ENCODE data around the gene VGLL3.

The VGLL3 gene

GRCh38 chr3:86950717-86951116 is 40.2 kb downstream of the VGLL3 start:
- no peak for DNase-seq (ENCODE audit: low read depth in 2 of 2)

DNA sequence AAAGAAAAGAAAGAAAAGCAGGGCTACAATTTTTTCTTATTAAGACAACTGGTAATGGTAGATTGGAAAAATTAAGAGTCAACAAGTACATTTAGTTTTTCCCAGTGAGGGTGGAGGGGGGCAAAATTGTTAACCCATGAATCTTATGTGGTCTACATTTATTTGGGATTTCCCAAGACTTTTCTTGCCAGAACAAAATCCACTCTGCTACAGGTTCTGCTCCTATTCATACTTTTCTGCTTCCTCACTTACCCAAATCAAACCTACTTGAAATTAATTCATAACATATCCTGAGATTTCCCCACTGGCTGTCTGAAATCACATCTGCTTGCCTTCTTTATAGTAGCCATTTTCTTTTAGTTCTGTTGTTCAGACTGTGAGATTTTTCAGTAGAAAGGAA is 41.1 kb downstream of the VGLL3 start:
- DNase-seq (ENCODE audit: low read depth in 2 of 2) = no peak

GRCh38 chr3:86948822-86949221 is 42.1 kb downstream of the VGLL3 start:
- no peak for DNase-seq (ENCODE audit: low read depth in 2 of 2)

- DNase-seq (ENCODE audit: low read depth in 2 of 2) = no peak
Observed at GRCh38 chr3:86942206-86942605, 48.7 kb downstream of the VGLL3 start.

GRCh38 chr3:86938416-86939105 is 52.4 kb downstream of the VGLL3 start:
- no peak for DNase-seq (ENCODE audit: low read depth in 2 of 2)

- no peak for DNase-seq (ENCODE audit: low read depth in 2 of 2)
Observed at GRCh38 chr3:86937306-86937791, 53.6 kb downstream of the VGLL3 start.

DNA sequence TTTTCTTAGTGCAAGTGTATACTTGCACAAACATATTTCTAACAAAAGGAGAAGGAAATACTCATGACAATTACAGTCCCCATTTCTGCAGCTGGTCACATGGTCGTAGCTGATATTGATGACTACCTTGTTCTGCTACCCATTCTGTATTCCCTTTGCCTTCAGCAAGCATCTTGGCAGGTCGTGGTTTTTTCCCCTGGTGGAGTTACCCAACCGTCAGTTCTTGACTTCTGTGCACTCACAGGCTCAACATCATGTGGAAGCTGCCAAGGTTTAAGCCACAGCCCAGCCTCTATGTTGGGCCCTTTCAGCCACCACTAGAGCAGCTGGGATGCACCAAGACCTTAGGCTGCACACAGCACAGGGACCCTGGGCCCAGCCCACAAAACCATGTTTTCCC is 56.1 kb downstream of the VGLL3 start:
- no peak for DNase-seq (ENCODE audit: low read depth in 2 of 2)

- no peak for DNase-seq (ENCODE audit: low read depth in 2 of 2)
Observed at GRCh38 chr3:86930831-86931230, 60.1 kb downstream of the VGLL3 start.

GRCh38 chr3:86930181-86930580 is 60.8 kb downstream of the VGLL3 start:
- no peak for DNase-seq (ENCODE audit: low read depth in 2 of 2)

- DNase-seq (ENCODE audit: low read depth in 2 of 2) = no peak
Observed at GRCh38 chr3:86929046-86929445, 61.9 kb downstream of the VGLL3 start.

- DNase-seq (ENCODE audit: low read depth in 2 of 2) = no peak
Observed at GRCh38 chr3:86923071-86923491, 67.9 kb downstream of the VGLL3 start.

DNA sequence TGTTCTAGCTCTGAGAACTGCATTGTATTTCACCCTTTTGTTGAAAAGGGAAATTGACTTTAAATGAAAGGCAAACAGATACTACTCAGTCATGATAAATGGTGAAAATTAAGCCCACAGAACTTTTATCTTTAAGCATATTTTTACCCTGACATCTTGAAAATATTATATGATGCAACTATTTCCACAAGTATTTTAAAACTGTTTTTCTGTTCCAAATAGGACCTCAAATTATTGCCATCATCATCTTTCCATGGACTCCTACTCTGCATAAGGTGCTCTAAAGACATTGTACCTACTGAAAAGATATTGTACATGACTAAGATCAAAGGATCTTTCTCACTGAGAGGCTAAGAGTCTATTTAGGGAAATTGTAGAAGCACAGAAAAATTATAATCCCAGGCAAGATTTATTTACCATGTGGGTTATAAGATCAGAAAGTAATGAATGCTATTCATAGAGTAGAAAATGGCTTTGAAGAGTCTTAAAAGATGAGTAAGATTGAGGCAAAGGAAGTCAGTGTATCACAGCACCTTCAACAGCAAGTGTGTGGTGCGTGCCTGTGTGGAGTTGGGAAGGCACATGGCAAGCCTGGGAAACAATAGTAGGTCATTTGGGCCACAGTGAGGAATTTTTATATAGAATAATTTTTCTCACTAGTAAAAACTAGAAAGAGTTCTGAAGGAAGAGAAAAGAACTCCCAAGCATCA is 68.8 kb downstream of the VGLL3 start:
- DNase-seq (ENCODE audit: low read depth in 2 of 2) = no peak

GRCh38 chr3:86914670-86915069 is 76.3 kb downstream of the VGLL3 start:
- no peak for DNase-seq (ENCODE audit: low read depth in 2 of 2)

DNA sequence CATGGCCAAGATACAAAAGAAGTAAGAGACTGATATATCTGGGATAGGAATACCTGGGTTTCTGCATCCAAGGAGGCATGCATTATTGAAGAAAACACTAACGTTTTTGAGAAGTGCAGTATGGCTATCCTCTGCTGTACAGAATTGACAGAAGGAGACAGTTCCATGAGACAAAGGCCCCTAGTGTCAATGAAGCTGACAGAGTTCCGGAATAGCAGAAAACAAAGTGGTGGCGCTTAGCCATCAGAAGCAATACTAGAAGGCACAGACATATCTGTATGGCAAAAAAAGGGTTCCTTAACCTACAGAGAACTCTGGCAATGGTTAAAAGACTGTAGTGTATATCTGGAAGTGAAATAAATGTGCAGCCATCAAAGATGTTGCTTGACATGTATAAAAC is 77.8 kb downstream of the VGLL3 start:
- DNase-seq (ENCODE audit: low read depth in 2 of 2) = no peak

- DNase-seq (ENCODE audit: low read depth in 2 of 2) = no peak
Observed at GRCh38 chr3:86895202-86895601, 95.7 kb downstream of the VGLL3 start.

GRCh38 chr3:86890741-86891396 is 100.1 kb downstream of the VGLL3 start:
- no peak for DNase-seq (ENCODE audit: low read depth in 2 of 2)

Measured in stimulated activated CD8-positive, alpha-beta memory T cell treated with anti-CD3 and anti-CD28 coated beads, Interleukin-7, amount 100 ng/mL, for 4 hours (primary cell).